ENCODE results near the gene HGD. TPM values are rescaled to one million over a fixed set of nuclear protein-coding genes. Genes with fewer than 3 reads are reported as not detected.

The HGD gene
- total RNA-seq, 2 experiments from 2014 or later = not detected

GRCh38 chr3:120595788-120596115 is 86.3 kb downstream of the HGD start:
- CTCF ChIA-PET = interaction anchor here (0.6 to 2.7 kb wide), 8 partner anchors 28 to 351 kb away, joined by 3 to 9 read pairs (median 4); partner anchors contain the start of gene GTF2E1
- Mint-ChIP-seq H3K27ac (peak overlapping the region; percentile 95), H3K4me3 (peak overlapping the region; percentile 86), H3K4me1 (ENCODE audit: low read depth) (peaks cover 7% of the 10 kb centered on the region), H3K36me3 (ENCODE audit: low read depth) (peaks cover 4% of the 10 kb centered on the region), H3K27me3 (ENCODE audit: low read depth) (no peaks in the 10 kb centered on the region), H3K9me3 (no peaks in the 10 kb centered on the region)
- intact Hi-C loops (cut with micrococcal nuclease) = loop anchor here (1.0 to 10.0 kb wide), 13 partner anchors 34 to 1899 kb away; partner anchors contain the start of genes ARHGAP31, CFAP91, EAF2 and GTF2E1
- DNase-seq = no peak

GRCh38 chr3:120587332-120587975 is 94.6 kb downstream of the HGD start:
- Mint-ChIP-seq H3K27ac (no peak overlapping the region), H3K36me3 (ENCODE audit: low read depth) (no peaks in the 10 kb centered on the region), H3K4me1 (ENCODE audit: low read depth) (no peaks in the 10 kb centered on the region), H3K9me3 (no peaks in the 10 kb centered on the region), H3K4me3 (no peak overlapping the region), H3K27me3 (ENCODE audit: low read depth) (no peaks in the 10 kb centered on the region)
- CTCF ChIA-PET = no interaction called here
- intact Hi-C loops (cut with micrococcal nuclease) = no loop called here
- no peak for DNase-seq

Other genes with a start within 250 kb of the HGD start
- under 1 TPM in 1 of 2 experiments, not detected in 1; 0.40 TPM for gene FSTL1, start 231.2 kb downstream of the HGD start, total RNA-seq
- 100 to 1,000 TPM; 146 to 152 TPM for gene NDUFB4, start 85.9 kb downstream of the HGD start, total RNA-seq
- 10 to 100 TPM; 34.7 to 36.8 TPM for gene RABL3, start 60.3 kb upstream of the HGD start, total RNA-seq
- gene GTF2E1, start 60.5 kb upstream of the HGD start, total RNA-seq = 10 to 100 TPM; 13.2 TPM
- gene STXBP5L, start 226.0 kb upstream of the HGD start, total RNA-seq = not detected